SHP77 (cell line): ENCODE data around the gene TOGARAM2.

Experiments
- DNase-seq, 2 experiments: peaks; one replicate each; lab custom pipeline; 2025; lab: John Stamatoyannopoulos, UW

Gene TOGARAM2

DNA sequence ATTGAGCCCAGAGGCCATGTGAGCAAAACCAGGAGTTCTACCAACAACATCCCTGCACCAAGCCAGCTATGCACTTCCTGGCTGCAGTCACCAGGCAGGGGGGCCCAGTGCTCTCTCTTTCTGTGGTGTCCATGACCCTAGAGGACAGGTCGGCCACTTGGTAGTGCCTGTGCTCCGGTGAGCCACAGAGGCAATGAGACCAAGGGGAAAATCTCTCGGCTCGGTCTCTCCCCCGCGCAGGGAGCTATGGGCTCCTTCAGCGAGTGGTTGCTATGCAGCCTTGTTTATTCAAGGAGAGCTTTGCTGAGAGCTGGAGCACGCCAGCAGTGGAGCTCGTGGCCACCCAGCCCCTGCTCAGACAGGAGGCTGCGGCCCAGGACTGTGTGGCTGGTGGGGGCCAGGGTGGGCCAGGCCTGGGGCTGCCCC lies at the start of gene TOGARAM2:
TOGARAM2 (plus strand) TSS at position 283 of the 426 bp plus-strand sequence. CDS start 13,537 bp downstream, outside the sequence.
- DNase-seq = peak; percentile 38 to 43

DNA sequence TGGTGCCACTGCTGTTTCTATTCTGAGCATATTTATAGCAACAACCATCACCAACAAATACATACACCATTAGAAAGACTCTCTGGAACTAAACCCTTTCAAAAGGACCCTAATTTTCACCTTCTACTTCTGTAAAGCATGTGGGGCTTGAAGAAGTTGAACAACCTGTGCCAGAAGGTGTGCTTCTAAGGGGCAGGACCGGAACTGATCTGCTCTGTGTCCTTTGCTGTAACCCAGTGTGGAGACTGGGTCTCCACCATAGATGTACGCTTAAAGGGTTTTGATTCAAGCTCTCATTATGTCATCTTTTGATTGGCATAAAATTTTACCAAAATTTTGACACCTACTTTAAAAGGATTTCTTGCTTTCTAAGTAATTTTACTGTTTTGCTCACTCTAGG lies 46.3 kb upstream of the TOGARAM2 start:
- no peak for DNase-seq

DNA sequence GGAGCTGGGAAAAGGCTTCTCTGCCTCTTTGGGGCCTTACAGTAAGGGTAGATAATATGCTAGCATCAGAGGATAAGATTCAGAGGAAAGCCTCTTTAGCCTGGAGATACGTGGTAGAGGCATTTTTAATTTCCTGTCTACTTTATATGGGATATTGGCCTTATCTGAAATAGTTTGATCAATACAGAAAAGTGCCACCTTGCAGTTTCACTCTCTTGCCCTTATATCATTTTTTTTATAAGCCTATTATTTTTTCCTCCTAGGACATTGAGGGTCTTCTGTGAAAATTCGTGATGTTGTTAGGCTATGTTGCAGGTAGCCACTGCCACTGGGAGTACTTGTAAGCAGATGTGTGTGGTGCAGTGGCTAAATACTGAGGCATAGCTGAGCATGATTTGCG lies 40.1 kb upstream of the TOGARAM2 start:
- no peak for DNase-seq

DNA sequence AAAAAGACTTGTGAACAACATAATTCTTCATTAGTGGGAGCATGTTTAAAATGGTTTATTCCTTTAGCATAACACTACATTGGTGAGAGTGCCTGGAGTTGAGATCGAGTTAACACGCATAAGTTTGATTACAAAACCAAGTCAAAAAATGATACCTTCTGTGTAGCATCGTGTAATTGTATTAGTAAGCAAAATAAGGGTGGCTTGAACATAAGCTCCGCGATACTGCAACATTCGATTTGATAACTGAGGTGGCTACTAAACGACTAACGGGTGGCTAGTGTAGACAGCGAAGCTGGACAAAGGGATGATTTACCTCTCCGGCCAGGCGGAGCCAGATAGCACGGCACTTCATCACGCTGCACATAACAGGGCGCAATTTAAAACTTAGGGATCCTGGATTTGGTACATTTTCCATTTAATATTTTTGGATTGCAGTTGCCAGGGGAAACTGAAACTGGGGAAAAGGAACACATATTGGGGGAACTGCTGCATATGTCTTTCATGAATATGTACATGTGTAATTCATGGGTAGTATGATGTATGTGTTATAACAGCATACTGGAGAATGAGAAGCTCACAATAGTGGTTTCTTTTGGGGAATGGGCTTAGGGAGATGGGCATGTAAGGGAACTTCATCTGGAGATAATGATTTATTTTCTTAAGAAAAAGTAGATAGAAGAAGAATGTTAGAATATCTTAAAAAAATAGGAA lies 36.4 kb upstream of the TOGARAM2 start:
- DNase-seq = no peak

DNA sequence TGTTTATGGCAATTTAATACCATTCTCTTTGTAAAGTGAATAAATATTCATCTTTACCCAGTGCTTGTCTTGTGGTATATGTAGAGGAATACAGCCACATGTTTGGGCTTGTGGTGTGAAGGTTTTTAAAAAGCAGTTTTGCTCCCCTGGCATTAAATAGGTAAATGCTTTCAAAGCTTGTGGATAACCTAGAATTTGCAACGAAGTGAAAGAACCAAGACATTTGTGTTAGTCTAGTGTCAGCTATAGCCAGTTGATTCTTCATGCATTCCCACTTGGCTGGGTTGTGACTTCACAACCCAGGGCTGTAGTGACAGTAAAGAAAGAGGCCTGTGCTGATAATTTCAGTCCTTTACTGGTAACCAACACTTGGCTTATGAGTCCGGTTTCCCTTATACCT lies 32.9 kb upstream of the TOGARAM2 start:
- no peak for DNase-seq

DNA sequence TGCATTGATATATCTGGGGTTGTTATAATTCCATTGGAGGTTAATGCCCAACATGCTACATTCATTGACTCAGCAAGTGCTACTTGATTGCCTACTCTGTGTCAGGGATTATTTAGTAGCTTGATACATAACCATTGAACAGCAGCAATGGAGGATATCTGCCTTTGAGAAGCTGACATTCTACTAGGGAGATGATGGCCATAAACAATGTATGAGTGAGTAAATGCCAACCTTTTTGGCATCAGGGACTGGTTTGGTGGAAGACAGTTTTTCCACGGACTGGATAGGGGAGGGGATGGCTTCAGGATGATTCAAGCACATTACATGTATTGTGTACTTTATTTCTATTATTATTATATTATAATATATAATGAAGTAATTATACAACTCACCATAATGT lies 31.9 kb upstream of the TOGARAM2 start:
- no peak for DNase-seq

DNA sequence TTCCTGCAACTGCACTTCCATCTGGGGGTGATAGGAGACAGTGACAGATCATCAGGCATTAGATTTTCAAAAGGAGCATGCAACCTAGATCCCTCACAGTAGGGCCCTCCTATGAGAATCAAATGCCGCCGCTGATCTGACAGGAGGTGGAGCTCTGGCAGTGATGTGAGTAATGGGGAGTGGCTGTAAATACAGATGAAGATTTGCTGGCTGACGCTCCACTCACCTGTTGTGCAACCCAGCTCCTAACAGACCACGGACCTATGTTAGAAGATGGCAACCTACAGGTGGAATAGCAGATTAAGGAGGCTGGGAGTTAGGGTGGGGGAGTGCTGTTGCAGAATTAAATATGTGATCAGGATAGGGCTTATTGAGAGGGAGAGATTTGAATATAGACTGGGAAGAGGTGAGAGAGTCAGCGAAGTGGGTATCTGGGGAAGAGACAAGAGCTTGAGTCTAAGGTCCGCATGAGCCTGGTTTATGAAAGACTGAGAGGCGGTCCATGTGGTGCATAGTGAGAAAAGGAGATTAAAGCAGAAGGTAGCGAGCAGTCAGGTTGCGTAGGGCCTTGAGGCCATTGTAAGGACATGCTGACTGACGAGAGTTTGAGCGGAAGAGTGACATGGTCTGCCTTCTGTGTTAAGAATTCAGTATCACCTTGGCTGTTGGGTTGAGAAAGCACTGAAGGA lies 31.3 kb upstream of the TOGARAM2 start:
- DNase-seq = no peak

DNA sequence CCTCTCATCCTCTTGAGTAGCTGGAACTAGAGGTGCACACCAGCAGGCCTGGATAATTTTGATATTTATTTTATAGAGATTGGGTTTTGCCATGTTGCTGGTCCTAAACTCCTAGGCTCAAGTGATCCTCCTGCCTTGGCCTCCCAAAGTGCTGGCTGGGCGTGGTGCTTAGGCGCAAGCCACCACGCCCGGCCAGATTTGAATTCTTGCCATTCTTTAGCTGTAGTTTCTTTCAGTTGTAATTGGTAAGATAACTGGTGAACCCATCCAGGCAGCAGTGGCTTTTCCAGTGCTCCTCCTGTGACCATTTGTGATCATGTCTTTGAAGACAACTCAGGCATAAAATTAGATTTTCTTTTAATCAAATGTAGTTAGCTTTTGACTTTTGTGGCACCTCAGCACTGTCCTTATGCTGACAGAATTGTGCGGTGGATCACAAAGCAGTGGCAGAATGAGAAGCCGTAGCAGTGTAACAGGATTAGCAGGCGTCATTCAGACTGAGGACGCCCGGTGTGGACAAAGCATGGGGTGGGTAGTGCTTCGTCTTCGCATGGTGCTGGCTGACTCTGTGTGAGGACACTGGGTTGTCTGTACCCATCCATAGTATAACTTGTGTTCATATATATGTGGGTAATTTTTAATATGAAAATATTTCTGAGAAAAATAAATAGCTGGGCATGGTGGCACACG lies 30.0 kb upstream of the TOGARAM2 start:
- DNase-seq = no peak

DNA sequence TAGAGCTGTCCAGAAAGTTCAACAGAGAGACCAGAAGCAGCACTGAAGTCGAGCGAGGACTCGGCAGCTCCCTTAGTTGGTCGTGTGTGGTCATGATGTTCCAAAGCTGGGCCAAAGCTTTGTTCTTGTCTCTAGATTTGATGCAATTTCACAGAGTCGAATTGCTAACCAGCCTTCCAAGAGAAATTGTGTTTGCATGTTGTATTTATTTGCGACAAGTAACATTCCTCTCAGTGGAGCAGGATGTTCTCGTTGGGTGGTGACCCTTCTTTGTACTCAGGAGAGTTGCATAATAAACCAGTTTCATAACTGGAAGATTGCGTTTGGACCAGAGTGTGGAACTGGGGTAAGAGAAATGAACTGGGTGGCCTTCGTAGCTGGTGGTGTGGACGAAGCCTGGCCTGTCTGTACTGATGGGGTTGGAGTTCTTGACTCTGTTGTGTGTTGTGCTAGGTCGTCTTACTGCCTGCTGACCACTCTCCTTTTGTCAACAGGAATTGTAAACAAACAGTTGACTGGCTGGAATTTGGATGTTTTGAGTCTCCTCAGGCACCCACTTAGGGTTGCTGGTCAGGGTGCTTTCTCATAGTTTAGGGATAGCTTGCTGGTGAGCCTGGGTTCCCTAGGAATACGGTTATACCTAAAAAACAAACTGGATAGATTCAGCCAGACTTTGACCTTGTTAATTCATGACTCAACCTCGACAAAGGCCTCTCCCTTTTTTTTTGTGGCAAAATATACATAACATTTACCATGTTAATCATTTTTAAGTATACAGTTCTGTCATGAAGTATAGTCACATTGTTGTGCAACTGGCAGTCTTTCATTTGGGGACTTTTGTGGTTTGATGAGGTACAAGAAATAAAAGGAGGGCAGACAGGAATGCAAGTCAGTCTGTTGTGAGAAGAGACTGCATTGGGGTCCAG lies 28.9 kb upstream of the TOGARAM2 start:
- no peak for DNase-seq

DNA sequence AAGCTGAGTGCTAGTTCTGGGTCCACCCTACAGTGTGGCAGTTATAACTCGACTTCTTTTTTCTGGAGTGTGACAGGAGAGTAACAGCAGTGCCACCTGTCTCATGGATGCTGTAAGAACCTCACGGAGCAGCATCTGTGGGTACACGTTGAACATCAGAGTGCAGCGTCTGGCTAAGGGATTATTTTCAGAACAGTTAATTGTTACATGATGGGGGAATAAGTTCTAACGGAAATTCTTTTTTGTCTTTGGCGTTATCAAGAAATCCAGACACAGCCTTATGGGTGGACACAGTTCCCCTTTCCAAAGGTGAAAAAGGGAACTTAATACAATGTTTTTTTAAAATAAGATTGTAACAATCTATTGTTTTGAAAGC lies 28.3 kb upstream of the TOGARAM2 start:
- DNase-seq = no peak

DNA sequence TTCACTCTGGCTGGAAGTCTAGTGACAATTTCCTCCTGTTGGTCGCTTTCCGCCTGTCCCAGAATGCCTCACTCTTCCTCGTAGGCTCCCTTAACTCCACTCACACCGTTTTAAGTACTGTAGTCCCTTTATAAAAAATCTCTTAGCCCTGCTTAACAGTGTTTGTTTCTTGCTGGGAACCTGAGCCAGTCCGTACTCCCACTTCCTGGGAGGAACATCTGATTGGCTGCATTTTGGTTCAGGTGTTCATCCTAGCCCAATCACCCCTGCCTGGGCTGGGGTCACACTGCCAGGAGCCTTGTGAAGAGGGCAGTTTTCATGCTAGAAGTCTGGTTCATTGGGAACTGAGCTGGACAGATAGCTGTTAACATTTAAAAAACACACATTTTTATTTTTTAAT lies 25.6 kb upstream of the TOGARAM2 start:
- DNase-seq = no peak

DNA sequence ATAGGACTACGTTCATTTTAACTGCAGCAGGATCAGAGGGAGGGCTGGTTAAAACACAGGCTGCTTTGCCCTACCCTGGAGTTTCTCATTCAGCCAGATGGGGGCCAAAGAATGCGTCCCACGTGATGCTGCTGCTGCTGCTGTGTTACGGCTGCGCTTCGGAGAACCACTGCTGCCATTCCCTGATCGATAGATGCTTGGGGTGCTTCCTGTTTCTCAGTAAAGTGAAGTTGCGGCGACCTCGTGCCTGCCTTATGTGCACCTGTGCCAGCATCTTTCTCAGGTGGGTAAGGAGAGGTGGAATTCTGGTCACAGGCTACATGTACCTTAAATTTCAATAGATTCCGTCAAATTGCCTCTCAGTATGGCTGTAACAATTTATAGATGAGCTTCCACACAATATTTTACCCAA lies 24.7 kb upstream of the TOGARAM2 start:
- DNase-seq = no peak

DNA sequence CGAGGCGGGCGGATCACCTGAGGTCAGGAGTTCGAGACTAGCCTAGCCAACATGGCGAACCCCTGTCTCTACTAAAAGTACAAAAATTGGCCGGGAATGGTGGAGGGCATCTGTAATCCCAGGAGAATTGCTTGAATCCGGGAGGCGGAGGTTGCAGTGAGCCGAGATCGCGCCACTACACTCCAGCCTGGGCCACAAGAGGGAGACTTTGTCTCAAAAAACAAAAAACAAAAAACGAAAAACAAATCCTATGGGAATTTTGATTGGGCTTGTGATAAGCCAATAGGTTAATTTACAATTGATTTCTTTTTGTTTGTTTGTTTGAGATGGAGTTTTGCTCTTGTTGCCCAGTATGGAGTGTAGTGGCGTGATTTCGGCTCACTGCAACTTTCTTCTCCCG lies 24.2 kb upstream of the TOGARAM2 start:
- no peak for DNase-seq

DNA sequence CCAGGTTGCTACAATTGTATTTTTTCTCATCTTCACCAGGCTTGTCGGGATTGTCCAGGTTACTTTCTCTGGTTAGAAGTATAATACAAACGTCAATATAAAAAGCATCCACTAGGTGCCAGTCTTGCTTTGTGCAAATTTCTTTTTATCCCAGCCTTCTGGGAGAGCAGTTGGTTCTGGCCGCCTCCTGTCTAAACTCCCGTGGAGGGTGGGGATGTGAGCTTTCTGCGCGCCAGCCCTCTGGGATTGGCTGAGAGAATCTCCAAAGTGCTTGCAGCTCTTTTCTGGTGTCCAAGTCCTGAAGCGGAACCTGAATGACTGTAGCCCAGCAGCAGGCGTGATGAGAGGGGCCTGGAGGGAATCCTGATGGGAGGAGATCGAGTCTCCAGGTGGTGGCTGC lies 22.4 kb upstream of the TOGARAM2 start:
- DNase-seq = peak; percentile 76 to 80

DNA sequence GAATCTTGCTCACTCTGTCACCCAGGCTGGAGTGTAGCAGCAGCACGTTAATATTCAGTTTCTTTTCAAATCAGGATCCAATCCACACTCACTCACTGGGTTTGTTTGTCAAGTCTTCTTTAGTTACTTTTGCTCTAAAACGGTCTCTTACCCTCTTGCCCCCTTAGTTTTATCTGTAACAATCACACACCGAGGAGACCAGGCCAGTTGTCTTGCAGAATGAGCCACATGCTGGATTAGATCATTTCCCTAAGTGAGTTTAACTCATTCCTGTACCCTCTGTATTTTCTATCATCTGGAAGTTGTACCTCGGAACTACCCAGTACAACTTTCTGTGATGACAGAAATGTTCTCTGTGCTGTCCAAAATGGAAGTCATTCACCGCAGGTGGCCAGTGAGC lies 20.7 kb upstream of the TOGARAM2 start:
- DNase-seq = no peak

DNA sequence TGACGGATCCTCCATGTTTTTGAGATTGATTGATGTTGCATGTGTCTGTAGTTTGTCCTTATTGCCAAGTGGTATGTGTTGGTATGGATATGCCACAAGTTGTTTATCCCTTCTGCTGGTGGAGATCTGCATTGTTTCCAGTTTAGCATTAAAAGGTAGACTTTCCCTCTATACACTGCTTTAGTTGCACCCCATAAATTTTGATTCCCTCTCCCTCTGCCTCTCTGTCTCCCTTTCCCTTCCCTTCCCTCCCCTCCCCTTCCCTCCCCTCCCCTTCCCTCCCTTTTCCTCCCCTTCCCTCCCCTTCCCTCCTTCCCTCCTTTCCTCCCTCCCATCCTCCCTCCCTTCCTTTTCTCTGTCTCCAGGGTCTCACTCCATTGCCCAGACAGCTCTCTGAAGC lies 18.6 kb upstream of the TOGARAM2 start:
- no peak for DNase-seq

DNA sequence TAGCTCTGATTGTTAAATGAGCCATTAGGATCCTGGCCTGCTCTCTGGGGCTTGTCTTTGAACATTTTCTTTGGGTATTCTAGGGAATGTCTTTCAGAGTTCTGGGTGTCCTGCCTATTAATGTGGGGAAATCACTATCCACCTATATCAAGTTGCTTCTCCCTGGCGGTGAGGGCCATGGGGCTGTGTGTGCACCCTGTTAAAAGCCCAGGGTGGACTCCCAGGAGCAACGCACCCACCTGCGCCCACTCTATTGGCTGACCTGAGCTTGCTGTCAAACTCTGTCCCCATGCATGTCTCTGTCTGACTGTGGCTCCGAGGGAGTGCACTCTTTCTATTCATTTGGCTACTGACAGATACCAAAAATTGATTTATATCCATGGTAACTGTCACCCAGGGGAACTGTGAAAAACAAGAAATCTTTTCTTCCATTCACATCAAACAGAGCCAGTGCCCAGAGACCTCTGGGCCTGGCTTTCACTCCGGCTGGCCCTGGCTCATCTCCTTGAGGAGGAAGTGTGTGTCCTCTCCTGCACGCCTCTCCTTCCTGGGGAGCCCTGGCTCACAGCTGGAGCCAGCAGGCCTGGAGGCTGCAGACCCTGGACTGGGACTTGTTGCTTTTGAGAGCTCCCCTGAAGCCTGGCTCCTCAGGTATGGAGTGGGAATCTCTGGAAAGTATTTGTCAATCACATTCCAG lies 10.5 kb upstream of the TOGARAM2 start:
- DNase-seq = no peak

DNA sequence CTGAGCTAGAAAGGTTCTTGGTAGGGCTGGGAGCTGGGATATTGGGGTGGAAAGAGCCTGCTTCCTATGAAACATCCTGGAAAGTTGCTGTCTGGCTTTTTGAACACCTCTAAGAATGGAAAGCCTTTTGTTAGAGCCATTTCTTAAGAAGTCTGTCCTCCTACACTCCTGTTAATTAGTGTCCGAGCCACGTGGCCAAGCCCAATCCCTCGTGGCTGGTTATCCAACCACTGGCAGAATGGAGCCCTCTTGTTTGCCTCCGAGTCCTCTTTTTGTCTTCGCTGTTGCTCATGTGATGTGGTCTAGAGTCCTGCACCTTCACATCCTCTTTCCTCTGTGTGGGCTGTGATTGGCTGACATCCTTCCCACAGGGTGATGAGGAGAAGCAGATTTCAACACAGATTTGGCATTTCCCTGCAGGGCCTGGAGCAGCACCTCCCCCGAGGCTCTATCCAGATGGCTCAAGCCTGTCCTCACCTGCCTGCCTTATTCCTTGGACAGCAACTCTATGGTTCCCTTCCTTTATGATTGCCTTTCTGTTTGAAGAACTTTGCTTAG lies 8.2 kb upstream of the TOGARAM2 start:
- no peak for DNase-seq

DNA sequence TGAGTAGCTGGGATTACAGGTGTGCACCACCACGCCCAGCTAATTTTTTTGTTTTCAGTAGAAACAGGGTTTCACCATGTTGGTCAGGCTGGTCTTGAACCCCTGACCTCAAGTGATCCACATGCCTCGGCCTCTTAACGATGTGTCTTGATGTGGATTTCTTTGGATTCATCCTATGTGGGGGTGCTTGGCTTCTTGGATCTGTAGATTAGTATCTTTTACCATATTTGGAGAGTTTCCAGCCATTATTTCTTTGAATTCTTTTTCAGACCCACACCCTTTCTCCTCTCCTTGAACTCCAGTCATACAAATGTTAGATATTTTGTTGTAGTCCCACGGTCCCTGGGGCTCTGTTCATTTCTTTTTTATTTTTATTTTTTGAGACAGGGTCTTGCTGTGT lies 6.8 kb upstream of the TOGARAM2 start:
- no peak for DNase-seq

DNA sequence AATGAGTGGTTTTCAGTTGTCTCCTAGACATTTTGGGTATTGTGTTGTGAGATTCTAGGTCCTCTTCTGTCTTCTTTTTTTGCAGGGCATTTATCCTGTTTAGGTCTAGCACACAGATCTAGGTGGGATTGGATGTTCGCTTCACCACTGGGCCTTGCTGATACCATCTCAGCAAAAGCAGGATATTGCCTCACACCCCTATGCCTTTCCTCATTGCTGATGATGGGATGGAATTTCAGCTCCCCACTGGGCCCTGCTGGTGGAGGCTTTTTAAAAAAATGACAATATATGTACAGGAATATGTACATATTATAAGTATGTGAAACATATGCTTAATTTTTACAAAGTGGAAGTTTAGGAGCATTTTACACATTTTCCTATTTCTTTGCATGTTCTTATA lies 5.4 kb upstream of the TOGARAM2 start:
- DNase-seq = no peak

DNA sequence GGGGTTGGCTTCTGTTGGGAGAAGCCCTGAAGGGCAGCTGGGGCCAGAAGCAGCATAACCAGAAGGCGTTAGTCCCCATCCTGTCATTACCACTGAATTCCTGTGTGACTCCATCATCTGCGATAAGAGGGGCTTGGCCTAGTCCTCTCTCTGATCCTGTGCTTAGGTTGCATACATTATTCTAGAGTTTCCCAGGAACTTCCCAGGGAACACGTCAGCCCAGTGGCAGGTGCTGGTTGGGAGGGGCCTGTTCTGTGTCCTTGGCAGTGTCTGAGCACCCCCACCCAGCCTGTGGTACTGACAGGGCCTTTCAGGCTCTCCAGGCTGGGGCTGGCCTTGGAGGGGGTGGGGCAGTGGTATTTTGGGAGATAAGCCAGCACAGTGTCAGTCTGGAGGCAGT lies 4.5 kb upstream of the TOGARAM2 start:
- DNase-seq = no peak
